Measurements from ENCODE around the gene ARMCX1. TPM values are rescaled to one million over a fixed set of nuclear protein-coding genes. Genes with fewer than 3 reads are reported as not detected.
"Not testable (repeated sequence)": the region's sequence is repeated elsewhere in the genome, so short reads cannot be mapped to it uniquely, and the experiment has no call there.

ARMCX1 gene
- total RNA-seq (2021; ENCODE audit: unreplicated experiment) = 0.15 TPM
- polyA plus RNA-seq (2012) = not detected in 2 replicates
- not detected for Bru-seq, nascent RNA
- BruChase-seq, experiment 1, labeled RNA remaining after a 6-hour chase = not detected
- not detected for BruChase-seq, experiment 2, labeled RNA remaining after a 2-hour chase
- long read RNA-seq = 0 reads

- no peak for TF ChIP-seq RAD21 (IDR thresholded peaks at IDR 0.05; ENCODE audit: low read depth)
- no peak for TF ChIP-seq ZBTB33 (IDR thresholded peaks at IDR 0.05; ENCODE audit: extremely low read depth, insufficient replicate concordance, low read length)
- no peak for TF ChIP-seq YY1 (IDR thresholded peaks at IDR 0.05; ENCODE audit: extremely low read depth, insufficient replicate concordance, low read depth, low read length)
- no peak for TF ChIP-seq MAX (IDR thresholded peaks at IDR 0.05)
- TF ChIP-seq ELF1 (IDR thresholded peaks at IDR 0.05; ENCODE audit: borderline replicate concordance, low read depth) = no peak
- TF ChIP-seq ZFX (IDR thresholded peaks at IDR 0.05) = no peak
- no peak for TF ChIP-seq CTCF (IDR thresholded peaks at IDR 0.05 in 2 of 3, conservative IDR thresholded peaks at IDR 0.05 in 1 of 3; ENCODE audit: borderline replicate concordance in 1 of 3, insufficient read depth in 1 of 3, low read depth in 2 of 3, low read length in 2 of 3)
- TF ChIP-seq CEBPB (IDR thresholded peaks at IDR 0.05; ENCODE audit: low read depth) = no peak
- TF ChIP-seq TCF7L2 (IDR thresholded peaks at IDR 0.05; ENCODE audit: borderline replicate concordance, extremely low read depth, insufficient read depth, insufficient read length) = no peak
- no peak for TF ChIP-seq ATF3 (IDR thresholded peaks at IDR 0.05)
- no peak for TF ChIP-seq POLR2A (IDR thresholded peaks at IDR 0.05; ENCODE audit: borderline replicate concordance, extremely low read depth, insufficient read depth, insufficient read length)
- ATAC-seq (no peak), DNase-seq (ENCODE audit: low read depth, low spot score) (no peak)
- intact Hi-C loops (cut with micrococcal nuclease) = no loop called here
- H3K4me2 ChIP-seq (ENCODE audit: low read length) = no peak within 1 kb of the TSS
- H3K27me3 ChIP-seq (ENCODE audit: insufficient read depth, low read length) = no peaks in the 10 kb centered on the region
- POLR2A ChIA-PET = no interaction called here
- H3K79me2 ChIP-seq (ENCODE audit: insufficient read depth, low read length) = no peaks in the 10 kb centered on the region
- H2AFZ ChIP-seq (ENCODE audit: low read depth, low read length, poor library complexity, severe bottlenecking) = no peak within 1 kb of the TSS
- no peak within 1 kb of the TSS for H3K4me3 ChIP-seq (replicated peaks in 1 of 2; ENCODE audit: low read depth in 1 of 2, low read length in 2 of 2)
- H3K9ac ChIP-seq (ENCODE audit: low read length) = no peak within 1 kb of the TSS
- CTCF ChIA-PET = no interaction called here
- BruUV-seq (replicated peaks) = no TSS peak
- no peak within 1 kb of the TSS for H3K27ac ChIP-seq (ENCODE audit: low read depth, low read length)
- RAD21 ChIA-PET (ENCODE audit: low non-redundant PET in 1 of 2, low total read pairs in 2 of 2, uncharacterized antibody in 2 of 2, unreplicated experiment in 2 of 2) = no interaction called here
- no peaks in the 10 kb centered on the region for H3K4me1 ChIP-seq (ENCODE audit: control insufficient read depth in 1 of 2, insufficient read depth in 2 of 2, low read length in 2 of 2)
- no peaks in the 10 kb centered on the region for H3K9me3 ChIP-seq (ENCODE audit: control insufficient read depth in 1 of 2, insufficient read depth in 1 of 2, low read depth in 1 of 2, low read length in 2 of 2)
- H4K20me1 ChIP-seq (ENCODE audit: insufficient read depth) = no peaks in the 10 kb centered on the region
- H3K36me3 ChIP-seq (ENCODE audit: control insufficient read depth in 1 of 2, insufficient read depth in 2 of 2, low read length in 2 of 2) = no peaks in the 10 kb centered on the region
- no peaks in the 10 kb centered on the region for H3K9me2 ChIP-seq (ENCODE audit: insufficient read depth)
These were observed at the start of gene ARMCX1 for GRCh38 chrX:101550362-101550750. ARMCX1 (plus strand) TSS chrX:101550547; CDS start chrX:101552931, 2,384 bp downstream.

GRCh38 chrX:101502929-101503328 is 47.4 kb upstream of the ARMCX1 start:
- H2AFZ ChIP-seq (ENCODE audit: low read depth, low read length, poor library complexity, severe bottlenecking); DNase-seq (ENCODE audit: low read depth, low spot score); H3K4me2 ChIP-seq (ENCODE audit: low read length); RAD21 ChIA-PET (ENCODE audit: low non-redundant PET in 1 of 2, low total read pairs in 2 of 2, uncharacterized antibody in 2 of 2, unreplicated experiment in 2 of 2); H3K4me3 ChIP-seq (replicated peaks in 1 of 2; ENCODE audit: low read depth in 1 of 2, low read length in 2 of 2); H3K9me3 ChIP-seq (ENCODE audit: control insufficient read depth in 1 of 2, insufficient read depth in 1 of 2, low read depth in 1 of 2, low read length in 2 of 2); H3K4me1 ChIP-seq (ENCODE audit: control insufficient read depth in 1 of 2, insufficient read depth in 2 of 2, low read length in 2 of 2); CTCF ChIA-PET; H3K9ac ChIP-seq (ENCODE audit: low read length); intact Hi-C loops (cut with micrococcal nuclease); POLR2A ChIA-PET; BruUV-seq (replicated peaks); H3K36me3 ChIP-seq (ENCODE audit: control insufficient read depth in 1 of 2, insufficient read depth in 2 of 2, low read length in 2 of 2); H3K79me2 ChIP-seq (ENCODE audit: insufficient read depth, low read length); H3K9me2 ChIP-seq (ENCODE audit: insufficient read depth); H4K20me1 ChIP-seq (ENCODE audit: insufficient read depth); H3K27ac ChIP-seq (ENCODE audit: low read depth, low read length); H3K27me3 ChIP-seq (ENCODE audit: insufficient read depth, low read length); ATAC-seq: not testable (repeated sequence)
